ENCODE measurements around the gene CDCA7L. TPM values are rescaled to one million over a fixed set of nuclear protein-coding genes. Genes with fewer than 3 reads are reported as not detected.
A peak's percentile ranks its signal among the peaks of the same experiment; 100 is the strongest.
"Not testable (repeated sequence)": the region's sequence is repeated elsewhere in the genome, so short reads cannot be mapped to it uniquely, and the experiment has no call there.

The CDCA7L gene
- polyA plus RNA-seq, 1 donor: 16.0 TPM

DNA sequence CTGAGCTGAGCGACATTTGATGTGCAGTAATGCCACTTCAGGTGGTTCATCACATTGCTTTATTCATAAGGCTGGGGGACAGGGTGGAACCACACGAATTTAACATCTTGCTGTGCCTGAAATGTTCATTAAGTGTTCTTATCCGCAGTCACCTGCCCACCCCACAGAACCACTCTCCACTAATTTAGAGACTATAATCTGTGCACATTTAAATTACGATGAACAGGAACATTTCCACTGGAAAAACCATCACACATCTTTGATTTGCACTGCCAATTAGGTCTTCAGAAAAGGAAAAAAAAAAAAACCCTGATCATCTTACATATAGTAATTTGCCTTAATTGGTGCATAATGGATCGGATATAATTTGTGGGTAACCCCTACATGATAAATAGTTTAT is 2.3 kb downstream of the CDCA7L start:
- DNase-seq: no peak

DNA sequence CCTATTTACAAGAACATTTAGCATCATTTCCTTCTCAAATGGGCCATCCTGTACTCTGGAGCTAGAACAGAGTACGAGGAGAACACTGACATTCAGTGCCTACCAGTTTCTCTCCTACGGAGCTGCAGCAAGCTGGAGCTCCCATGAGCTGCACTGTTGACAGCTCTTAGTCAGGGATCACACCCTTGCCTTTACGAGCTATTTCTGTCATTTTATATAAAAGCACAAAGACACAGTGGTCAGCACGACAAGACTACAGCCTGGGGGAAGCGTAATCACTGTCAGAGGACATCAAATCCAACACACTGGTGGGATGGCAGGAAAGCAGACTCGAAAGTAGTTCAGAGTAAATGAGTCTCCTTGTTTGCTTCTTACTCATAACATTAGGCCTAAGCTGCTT is 2.7 kb downstream of the CDCA7L start:
- DNase-seq: no peak

DNA sequence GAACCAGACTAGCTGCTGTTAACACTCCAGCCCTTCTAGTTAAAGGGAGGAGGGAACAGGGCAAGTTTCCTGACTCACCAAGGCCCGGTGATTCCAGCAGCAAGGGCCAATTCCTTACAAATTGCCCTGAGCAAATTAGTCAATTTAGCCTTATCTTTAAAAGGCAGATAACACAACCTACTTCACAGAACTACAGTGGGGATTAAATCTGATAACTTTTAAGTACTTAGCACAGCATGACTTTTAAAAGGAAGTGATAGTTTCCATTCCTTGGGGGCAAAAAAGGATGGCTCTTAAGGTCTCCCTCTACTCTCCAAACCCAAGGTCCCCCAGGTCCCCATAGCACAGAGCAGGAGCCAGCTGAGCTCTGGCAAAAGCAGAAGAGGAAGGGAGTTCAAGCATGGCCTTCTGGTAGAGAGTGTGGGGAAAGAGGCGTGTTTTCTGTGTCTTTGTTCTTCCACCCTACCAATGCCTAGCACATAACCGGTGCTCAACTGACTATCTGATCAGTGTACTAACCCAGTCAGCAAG is 4.0 kb downstream of the CDCA7L start:
- no peak for DNase-seq

DNA sequence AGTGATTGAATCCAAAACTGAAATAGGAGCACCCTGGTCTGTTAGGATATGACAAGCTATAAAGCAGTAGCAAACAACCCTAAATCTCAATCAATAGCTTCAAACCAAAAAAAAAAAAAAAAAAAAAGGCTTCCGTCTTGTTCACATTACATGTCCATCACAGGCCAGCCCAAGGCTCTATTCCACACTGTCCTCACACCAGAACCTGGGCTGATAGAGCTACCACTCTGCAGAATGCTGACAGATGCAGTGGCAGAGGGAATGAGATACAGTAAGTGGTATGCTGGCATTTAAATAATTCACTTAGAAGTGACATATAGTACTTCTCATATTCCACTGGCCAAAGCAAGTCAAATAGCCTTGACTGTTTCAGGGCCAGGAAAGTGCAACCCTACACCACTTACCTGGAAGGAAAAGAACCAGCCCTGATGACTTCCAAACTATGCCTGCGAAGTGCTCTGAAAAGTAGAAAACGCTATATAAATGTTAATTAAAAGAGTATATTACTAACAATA is 5.8 kb downstream of the CDCA7L start:
- no peak for DNase-seq

DNA sequence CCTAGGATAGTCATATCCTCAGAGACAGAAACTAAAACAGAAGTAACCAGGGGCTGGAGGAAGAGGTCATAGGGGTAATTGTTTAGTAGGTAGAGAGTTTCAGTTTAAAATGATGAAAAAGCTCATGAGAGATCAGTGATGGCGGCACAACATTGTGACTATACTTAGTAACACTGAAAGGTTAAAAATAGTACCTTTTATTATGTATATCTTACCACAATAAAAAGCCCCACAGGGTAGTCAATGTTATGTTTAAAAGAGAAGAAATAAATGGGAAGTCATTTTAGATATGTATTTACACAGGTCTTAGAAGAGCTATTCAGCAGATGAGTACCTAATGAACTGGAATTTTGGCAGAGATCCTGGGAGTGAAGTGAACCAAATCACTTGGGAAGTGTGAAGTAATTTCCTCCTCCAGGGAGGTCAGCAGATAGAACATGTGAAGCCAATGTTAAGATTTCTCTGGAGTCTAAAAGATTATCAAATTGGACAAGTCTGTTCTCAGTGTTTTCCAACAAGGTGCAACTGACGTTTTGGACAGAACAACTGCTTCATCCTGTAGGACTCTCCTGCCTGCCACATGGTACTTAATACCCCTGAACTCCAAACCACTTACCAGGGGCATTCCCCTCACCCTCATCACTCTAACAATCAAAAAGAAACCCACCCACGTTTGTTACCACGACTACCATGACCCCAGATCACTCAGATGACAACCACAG is 6.4 kb downstream of the CDCA7L start:
- no peak for DNase-seq

DNA sequence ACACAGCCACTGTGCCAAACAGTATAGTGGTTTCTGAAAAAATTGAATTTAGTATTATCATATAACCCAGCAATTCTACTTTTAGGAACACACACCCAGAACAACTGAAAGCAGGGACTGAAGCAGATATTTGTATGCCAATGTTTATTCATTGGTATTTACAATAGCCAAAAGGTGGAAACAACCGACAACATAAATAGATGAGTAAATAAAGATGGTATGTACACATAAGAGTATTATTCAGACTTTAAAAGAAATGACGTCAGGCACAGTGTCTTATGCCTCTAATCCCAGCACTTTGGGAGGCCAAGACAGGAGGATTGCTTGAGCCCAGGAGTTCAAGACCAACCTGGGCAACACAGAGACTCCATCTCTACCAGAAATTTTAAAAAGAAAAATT is 7.2 kb downstream of the CDCA7L start:
- no peak for DNase-seq

DNA sequence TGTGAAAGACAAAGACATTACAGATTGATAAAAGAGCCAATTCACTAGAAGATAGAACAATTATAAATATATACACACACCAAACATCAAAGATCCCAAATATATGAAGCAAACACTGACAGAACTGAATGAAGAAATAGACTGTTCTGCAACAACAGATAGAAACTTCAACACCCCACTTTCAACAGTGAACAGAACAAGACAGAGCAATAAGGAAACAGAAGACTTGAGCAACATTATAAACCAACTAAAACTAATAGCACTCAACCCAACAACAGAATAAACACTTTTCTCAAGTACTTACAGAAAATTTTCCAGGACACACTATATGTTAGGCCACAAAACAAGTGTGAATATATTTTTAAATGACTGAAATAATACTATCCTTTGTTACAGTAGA is 10.9 kb downstream of the CDCA7L start:
- DNase-seq: no peak

DNA sequence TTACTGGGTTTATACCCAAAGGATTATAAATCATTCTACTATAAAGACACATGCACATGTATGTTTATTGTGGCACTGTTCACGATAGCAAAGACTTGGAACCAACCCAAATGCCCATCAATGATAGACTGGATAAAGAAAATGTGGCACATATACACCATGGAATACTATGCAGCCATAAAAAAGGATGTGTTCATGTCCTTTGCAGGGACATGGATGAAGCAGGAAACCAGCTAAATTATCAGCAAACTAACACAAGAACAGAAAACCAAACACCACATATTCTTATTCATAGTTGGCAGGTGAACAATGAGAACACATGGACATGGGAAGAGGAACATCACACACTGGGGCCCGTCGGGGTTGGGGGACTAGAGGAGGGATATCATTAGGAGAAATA is 12.4 kb downstream of the CDCA7L start:
- not testable (repeated sequence) for DNase-seq

DNA sequence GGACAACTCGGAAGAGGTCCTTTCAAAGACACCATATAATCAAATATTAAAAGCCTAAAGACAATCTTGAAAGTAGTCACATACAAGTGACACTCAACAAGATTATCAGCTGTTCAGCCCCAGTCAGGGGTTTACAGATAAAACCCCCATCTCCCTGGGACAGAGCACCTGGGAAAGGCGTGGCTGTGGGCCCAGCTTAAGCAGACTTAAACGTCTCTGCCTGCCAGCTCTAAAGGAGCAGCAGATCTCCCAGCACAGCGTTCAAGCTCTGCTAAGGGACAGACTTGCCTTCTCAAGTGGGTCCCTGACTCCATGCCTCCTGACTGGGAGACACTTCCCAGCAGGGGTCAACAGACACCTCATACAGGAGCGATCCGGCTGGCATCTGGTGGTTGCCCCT is 18.0 kb downstream of the CDCA7L start:
- no peak for DNase-seq

DNA sequence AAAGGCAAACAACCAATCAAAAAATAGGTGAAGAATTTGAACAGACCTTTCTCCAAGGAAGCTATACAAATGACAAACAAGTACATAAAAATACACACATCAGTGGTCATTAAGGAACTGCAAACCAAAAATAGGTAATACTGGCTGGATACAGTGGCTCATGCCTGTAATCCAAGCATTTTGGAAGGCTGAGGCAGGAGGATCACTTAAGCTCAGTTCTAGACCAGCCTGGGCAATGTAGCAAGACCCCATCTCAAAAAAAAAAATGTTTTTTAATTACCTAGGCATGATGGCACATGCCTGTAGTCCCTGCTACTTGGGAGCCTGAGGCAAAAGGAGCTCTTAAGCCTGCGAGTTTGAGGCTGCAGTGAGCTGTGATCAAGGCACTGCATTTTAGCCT is 19.3 kb downstream of the CDCA7L start:
- DNase-seq: no peak

DNA sequence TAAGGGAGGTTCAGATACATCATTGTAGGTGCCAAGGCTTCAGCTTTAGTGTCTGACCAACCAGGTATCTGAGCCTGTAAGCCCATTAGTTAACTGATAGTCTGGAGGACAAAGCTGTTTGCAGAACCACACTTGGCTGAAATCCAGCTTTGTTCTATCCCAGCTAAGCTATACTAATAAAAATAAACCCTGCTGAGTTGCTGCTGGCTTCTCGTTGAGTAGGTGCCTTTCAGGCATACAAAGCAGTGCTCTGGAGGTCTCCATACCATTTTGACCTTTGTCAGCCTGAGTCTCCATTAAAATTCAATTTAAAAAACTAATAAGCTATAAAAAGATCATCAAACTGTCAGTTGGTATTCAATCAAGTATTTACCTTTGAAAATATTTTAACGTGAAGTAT is 22.0 kb downstream of the CDCA7L start:
- DNase-seq: no peak

DNA sequence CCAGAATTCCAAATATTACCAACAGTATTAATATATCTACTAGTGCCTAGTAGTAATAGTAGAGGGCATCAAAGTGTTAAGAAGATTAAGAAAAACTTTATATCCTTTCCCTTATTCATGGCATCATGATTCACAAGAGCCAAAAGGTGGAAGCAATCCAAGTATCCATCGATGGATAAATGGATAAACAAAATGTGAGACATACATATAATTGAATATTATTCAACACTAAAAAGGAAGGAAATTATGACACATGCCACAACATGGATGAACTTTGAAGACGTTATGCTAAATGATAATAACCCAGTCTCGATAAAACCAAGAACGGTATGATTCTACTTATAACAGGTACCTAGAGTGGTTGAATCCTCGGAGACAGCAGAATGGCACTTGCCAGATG is 23.1 kb downstream of the CDCA7L start:
- no peak for DNase-seq

DNA sequence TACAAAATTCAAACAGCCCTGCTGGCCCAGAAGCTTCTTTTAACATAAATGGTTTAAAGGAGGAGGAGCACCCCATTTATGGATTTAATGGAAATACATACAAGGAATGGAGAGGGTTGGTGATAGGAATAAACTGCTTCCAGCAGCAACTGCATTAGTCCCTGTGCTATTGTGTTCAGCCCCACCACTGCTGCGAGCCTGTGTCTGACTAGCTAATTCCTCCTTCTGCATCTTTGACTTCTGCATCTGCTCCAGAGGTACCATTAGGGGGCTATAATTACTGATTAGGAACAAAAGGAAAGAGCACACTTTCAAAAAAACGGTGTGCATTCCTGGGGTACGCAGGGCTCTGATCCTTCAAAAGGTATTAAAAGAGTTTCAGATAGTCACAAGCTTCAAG is 24.8 kb downstream of the CDCA7L start:
- DNase-seq: no peak

DNA sequence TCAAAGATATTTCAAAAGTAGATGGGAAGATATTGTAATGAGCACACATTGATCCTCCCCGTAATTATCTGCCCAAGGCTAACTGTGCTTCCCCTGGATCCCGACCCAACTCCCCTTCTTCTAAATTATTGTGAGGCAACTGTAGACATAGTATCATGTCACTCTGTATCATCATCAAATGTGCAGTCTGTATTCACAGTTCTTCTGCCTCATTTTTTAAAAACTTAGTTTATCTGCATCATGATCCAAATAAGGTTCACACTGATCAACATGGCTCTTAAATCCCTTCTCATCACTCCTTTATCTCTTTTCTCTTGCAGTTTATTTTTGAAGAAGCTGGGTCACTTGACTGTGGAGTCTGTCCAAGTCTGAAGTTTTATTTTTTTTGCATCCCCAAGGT is 27.5 kb downstream of the CDCA7L start:
- DNase-seq: no peak

DNA sequence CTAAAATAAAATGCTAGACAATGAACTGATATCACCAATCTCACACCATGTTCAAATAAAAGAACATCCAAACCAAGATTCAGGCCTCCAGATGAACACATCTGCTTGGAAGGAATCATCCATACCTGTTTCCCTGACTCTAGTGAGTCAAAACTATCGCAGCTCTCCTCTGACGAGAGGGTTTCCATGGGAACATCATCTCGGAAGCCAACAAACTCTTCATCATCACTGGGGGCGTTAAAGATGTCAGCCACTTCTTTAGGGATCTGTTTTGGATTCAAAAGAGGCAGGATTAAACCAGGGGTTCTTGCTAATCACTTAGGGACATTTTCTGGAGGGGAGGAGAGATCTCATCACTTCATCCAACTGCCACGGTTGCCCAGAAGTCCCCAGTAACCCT is 29.1 kb downstream of the CDCA7L start:
- no peak for DNase-seq

DNA sequence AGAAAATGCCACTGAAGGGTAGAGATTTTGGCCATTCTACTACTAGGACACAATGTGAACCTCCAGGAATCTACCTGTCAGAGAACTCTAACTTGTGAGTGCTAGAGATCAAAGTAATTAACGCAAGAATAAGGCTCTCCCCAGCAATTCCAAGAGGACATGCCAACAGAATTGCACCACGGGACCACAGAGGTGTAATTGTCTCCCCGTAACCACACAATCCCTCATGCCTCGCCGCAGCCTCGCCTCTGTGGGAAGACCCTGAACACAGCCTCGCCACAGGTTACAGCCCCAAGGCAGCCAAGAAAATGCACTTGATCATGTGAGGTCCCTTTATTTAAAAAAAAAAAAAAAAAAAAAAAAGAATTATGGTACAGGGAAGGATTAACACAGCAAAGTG is 29.5 kb downstream of the CDCA7L start:
- no peak for DNase-seq

DNA sequence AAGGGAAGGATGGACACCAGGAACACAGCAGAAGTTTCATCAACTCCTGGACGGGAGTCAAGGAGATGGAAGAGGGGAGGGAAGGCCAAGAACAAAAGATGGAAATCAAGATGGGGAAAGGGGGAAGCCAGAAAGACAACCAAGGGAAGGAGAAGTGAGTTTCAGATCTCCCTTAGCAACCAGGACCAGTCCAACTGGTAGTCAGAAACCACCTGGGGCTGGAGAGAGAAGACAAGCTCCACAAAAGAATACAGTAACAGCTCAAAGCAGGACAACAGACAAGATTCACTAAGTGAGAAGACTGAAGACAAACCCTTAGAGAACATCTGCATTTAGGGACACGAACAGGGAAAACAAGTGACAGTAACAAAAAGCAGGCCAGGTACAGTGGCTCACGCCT is 30.6 kb downstream of the CDCA7L start:
- no peak for DNase-seq

DNA sequence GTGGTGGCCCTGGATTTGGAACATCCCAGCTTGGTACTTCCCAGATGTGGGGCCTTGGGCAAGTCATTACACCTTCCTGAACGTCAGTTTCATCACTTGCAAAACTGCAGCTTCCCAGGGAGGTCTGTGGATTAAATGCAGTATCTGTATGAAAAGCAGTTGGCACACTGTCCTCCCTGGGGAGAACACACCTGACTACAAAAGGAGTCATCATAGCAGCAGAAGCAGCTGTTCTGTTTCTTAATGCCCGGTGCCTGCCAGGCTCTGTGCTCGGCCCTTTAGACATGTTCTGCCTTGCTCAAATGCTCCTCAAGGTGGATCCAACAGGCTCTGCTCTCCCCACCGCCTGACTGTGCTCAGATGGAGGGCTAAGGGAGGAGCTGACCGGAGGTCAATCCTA is 31.0 kb downstream of the CDCA7L start:
- no peak for DNase-seq

DNA sequence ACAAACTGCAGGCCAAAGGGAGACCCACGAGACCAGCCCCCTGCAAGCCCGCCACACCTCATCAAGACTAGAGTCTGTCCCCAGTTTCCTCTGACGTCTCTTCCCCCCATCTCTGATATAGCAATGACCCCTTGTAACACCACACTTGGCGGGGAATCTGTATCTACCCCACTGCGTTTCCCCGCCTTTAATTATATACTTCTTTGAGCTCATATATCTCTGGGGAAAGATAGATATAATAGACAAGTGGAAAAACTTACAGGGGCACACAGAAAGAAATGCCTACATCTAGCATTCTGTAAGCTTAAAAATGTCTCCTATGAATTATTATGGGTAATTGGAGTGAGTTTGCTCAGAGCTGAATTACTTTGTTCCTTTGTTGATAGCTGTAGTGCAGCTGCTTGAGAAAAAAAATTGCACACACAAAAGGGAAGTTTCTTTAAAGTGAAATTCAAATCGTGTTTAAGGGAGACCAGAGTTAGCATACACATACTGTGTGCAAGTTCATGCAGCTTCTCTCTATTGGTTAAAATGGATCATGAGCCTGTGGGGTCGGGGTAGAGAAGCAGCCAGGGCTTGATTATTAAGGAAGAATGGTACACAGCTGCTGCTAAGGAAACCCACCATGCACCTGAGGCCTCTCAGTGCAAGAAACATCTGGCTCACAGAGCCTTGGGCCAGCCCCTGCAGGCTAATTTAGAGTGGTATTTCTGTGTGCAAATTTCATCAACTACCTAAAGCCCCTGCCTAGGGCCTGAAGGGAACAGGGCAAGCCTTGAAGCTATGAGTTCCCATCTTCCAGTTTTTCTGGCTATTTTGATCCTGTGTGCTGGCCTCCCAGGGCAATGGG is 32.5 kb downstream of the CDCA7L start:
- DNase-seq: no peak

DNA sequence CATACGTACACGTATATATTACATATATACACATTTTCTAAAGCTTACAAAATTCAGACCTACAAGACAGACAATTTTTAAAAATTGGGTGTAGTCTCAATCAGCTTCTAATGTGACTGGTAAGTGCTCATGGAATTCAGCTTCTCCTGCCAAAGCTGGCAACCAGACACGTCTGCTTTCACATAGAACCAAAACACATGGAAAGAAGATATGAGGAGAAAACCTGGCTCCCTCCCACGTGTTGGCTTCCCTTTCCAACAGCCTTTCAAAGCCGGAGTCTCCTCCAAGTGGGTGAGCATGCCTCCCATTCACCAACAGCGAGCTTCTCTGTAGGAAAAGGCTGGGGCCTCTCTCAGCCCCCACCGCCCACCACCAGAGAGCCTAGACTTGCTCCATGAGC is 33.4 kb downstream of the CDCA7L start:
- peak; percentile 19 for DNase-seq

DNA sequence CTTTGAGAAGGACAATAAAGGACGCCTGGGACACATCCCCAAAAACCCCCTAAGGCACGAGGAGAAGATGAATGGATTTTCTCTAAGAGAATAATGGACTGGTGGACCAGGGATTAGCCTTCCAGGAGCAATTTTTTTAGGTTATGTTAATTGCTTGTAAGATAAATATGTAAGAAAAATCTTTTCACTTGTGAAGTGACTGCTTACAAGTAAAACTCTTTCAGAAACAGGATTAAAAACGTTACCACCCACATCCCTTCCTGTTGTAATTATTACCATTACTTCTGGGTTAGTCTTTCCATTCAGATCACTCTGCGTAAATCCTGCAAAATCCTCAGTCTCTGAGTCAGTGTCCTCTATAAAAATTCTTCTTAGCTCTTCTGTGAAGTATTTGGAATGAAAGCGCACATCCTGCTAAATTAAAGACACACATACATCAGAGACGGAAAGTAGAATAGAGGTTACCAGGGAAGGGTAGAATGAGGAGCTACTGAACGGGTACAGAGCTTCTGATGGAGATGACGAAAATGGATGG is 34.3 kb downstream of the CDCA7L start:
- no peak for DNase-seq

DNA sequence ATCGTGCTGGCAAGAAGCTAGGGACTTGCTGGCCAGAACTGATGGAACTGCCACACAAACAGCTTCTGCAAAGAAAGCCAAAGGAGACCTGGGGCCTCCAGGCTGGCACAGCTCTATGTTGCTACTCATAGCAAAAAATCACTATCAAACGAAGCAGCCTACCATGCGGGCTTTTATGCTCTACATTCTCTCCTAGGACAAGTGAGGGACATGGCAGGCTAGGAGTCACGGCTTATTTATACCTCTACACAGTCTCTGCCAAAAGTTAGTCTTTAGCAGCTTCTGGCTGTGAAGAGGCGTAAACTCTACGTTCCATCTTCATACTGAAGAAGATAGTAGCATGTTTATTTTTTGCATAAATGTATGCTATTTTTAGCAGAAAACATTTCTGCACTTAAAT is 35.4 kb downstream of the CDCA7L start:
- no peak for DNase-seq

DNA sequence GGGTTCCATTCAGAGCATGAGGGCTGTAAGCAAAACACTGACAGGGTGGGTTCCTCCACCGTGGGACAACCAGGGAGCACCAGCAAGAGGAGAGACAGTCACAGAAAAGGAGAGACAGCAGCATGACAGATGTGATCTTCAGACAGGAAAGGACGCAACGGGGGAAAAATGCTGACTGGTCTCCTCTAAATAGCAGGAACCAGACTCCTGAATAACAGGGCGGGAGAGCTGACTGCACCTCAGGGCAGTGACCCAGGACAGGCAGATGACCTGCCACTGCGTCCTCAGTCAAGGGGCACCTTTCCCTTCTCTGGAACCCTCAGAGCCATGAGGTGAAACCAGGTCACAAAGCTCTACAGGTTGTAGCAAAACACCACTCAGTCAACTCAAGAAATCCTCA is 37.0 kb downstream of the CDCA7L start:
- no peak for DNase-seq
